ENCODE results near the gene CD24. TPM values are rescaled to one million over a fixed set of nuclear protein-coding genes. Genes with fewer than 3 reads are reported as not detected.

Gene CD24
- total and polyA plus RNA-seq, 4 donors = 110 to 402 (median 326) TPM

Other genes starting within 250 kb of the CD24 start
- gene MTRES1, start 53.5 kb upstream of the CD24 start, total RNA-seq = 10 to 100 TPM; 21.5 to 29.7 TPM
- gene MTRES1, start 53.5 kb upstream of the CD24 start, polyA plus RNA-seq (ENCODE audit: insufficient read length in 2 of 2) = 10 to 100 TPM; 30.6 TPM
- 1 to 10 TPM; 2.3 to 3.1 TPM for gene BEND3, start 140.8 kb upstream of the CD24 start, total RNA-seq
- 1 to 10 TPM; 3.7 to 4.3 TPM for gene BEND3, start 140.8 kb upstream of the CD24 start, polyA plus RNA-seq (ENCODE audit: insufficient read length in 2 of 2)

Measured in spinal cord (tissue), 4 donors.